Parathyroid adenoma (tissue), 2 donors: ENCODE measurements around the gene SMAD3.

Source experiments
- H2AFZ ChIP-seq: fragments of 300-600 bp; sonication (generic); one replicate; pipeline ENCODE4 v1.7.0; 2017; ENCODE audit warnings: antibody characterized with exemption, mild to moderate bottlenecking
- H3K27ac ChIP-seq: fragments of 300-600 bp; sonication (generic); one replicate; pipeline ENCODE4 v1.7.0; 2017
- H3K27me3 ChIP-seq: fragments of 300-600 bp; sonication (generic); one replicate; pipeline ENCODE4 v1.7.0; 2017; ENCODE audit warnings: low read length; ENCODE audit not compliant: control insufficient read depth, insufficient read depth
- H3K36me3 ChIP-seq: fragments of 300-600 bp; sonication (generic); one replicate; pipeline ENCODE4 v1.7.0; 2017; ENCODE audit warnings: low read length; ENCODE audit not compliant: control insufficient read depth, insufficient read depth
- H3K4me1 ChIP-seq: fragments of 300-600 bp; sonication (generic); one replicate; pipeline ENCODE4 v1.7.0; 2017; ENCODE audit warnings: control low read depth
- H3K4me2 ChIP-seq: fragments of 300-600 bp; sonication (generic); one replicate; pipeline ENCODE4 v1.7.0; 2017; ENCODE audit warnings: low read length
- H3K4me3 ChIP-seq: fragments of 300-600 bp; sonication (generic); one replicate; pipeline ENCODE4 v1.7.0; 2017; ENCODE audit warnings: low read depth, low read length
- H3K79me2 ChIP-seq: fragments of 300-600 bp; sonication (generic); one replicate; pipeline ENCODE4 v1.7.0; 2017; ENCODE audit warnings: control low read depth
- H3K9ac ChIP-seq: fragments of 300-600 bp; sonication (generic); one replicate; pipeline ENCODE4 v1.7.0; 2017; ENCODE audit warnings: mild to moderate bottlenecking
- H3K9me3 ChIP-seq: fragments of 300-600 bp; sonication (generic); one replicate; pipeline ENCODE4 v1.7.0; 2017; ENCODE audit warnings: low read length; ENCODE audit not compliant: control insufficient read depth
- TF ChIP-seq, protein P1 (sequence below): fragments of 300-600 bp; sonication (generic); IDR thresholded peaks from one replicate; pipeline ENCODE4 v1.7.0; 2017; ENCODE audit warnings: antibody characterized with exemption, mild to moderate bottlenecking
- donor health status: primary hyperparathyroidism.

SMAD3 gene

GRCh38 chr15:67148196-67148701 lies 82.8 kb downstream of the SMAD3 start:
- no peaks in the 10 kb centered on the region for H3K79me2 ChIP-seq
- H3K9me3 ChIP-seq, result no peaks in the 10 kb centered on the region
- no peak overlapping the region for H3K4me3 ChIP-seq
- H2AFZ ChIP-seq, result no peak overlapping the region
- peaks cover 2% of the 10 kb centered on the region for H3K4me1 ChIP-seq
- no peak overlapping the region for H3K27ac ChIP-seq
- no peak overlapping the region for H3K9ac ChIP-seq
- no peaks in the 10 kb centered on the region for H3K36me3 ChIP-seq
- TF ChIP-seq, protein P1, sequence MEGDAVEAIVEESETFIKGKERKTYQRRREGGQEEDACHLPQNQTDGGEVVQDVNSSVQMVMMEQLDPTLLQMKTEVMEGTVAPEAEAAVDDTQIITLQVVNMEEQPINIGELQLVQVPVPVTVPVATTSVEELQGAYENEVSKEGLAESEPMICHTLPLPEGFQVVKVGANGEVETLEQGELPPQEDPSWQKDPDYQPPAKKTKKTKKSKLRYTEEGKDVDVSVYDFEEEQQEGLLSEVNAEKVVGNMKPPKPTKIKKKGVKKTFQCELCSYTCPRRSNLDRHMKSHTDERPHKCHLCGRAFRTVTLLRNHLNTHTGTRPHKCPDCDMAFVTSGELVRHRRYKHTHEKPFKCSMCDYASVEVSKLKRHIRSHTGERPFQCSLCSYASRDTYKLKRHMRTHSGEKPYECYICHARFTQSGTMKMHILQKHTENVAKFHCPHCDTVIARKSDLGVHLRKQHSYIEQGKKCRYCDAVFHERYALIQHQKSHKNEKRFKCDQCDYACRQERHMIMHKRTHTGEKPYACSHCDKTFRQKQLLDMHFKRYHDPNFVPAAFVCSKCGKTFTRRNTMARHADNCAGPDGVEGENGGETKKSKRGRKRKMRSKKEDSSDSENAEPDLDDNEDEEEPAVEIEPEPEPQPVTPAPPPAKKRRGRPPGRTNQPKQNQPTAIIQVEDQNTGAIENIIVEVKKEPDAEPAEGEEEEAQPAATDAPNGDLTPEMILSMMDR, result no peak
- H3K27me3 ChIP-seq, result no peaks in the 10 kb centered on the region
- no peak overlapping the region for H3K4me2 ChIP-seq

GRCh38 chr15:67149068-67149772 lies 83.8 kb downstream of the SMAD3 start:
- Histone ChIP-seq H3K4me2 (no peak overlapping the region), H3K79me2 (no peaks in the 10 kb centered on the region), H3K9ac (no peak overlapping the region), H3K27me3 (no peaks in the 10 kb centered on the region), H3K4me1 (peaks cover 2% of the 10 kb centered on the region), H3K36me3 (no peaks in the 10 kb centered on the region), H3K9me3 (no peaks in the 10 kb centered on the region), H3K27ac (no peak overlapping the region), H3K4me3 (no peak overlapping the region), H2AFZ (no peak overlapping the region)
- TF ChIP-seq, protein P1, result no peak

DNA sequence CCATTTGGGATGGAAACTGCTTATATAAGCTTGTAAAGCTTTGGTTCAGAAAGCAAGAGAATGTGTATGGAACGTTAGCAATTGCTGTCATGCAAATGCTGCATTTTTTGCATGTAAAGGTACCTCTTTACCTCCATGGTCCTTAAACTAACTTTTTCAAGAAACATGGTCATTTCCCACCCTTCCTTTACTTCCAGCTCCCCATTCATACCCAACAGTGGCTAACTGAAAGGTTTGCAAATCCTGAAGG lies 84.3 kb downstream of the SMAD3 start:
- Histone ChIP-seq H3K9me3 (no peaks in the 10 kb centered on the region), H3K27me3 (no peaks in the 10 kb centered on the region), H3K36me3 (no peaks in the 10 kb centered on the region), H3K9ac (no peak overlapping the region), H3K27ac (no peak overlapping the region), H3K4me3 (no peak overlapping the region), H3K4me1 (peaks cover 2% of the 10 kb centered on the region), H3K4me2 (no peak overlapping the region), H2AFZ (no peak overlapping the region), H3K79me2 (no peaks in the 10 kb centered on the region)
- TF ChIP-seq, protein P1, result no peak

GRCh38 chr15:67150023-67150860 lies 84.8 kb downstream of the SMAD3 start:
- Histone ChIP-seq H3K27me3 (no peaks in the 10 kb centered on the region), H3K36me3 (no peaks in the 10 kb centered on the region), H3K9me3 (no peaks in the 10 kb centered on the region), H3K4me3 (peak overlapping the region; percentile 36), H3K4me1 (peaks cover 2% of the 10 kb centered on the region), H2AFZ (no peak overlapping the region), H3K79me2 (no peaks in the 10 kb centered on the region), H3K9ac (no peak overlapping the region), H3K4me2 (peak overlapping the region; percentile 55), H3K27ac (no peak overlapping the region)
- TF ChIP-seq, protein P1, result no peak
